Stomach smooth muscle (tissue), 2 donors: ENCODE results near the gene SCN11A.

Experiments used
- H3K27ac ChIP-seq: one replicate; pipeline ENCODE4 v1.7.0; 2013; ENCODE audit warnings: mild to moderate bottlenecking, low read length, inconsistent platforms
- H3K27me3 ChIP-seq, 2 donors: one replicate each; pipeline ENCODE4 v1.7.0; 2013; ENCODE audit warnings: low read length in 2 of 2; ENCODE audit not compliant: insufficient read depth in 2 of 2, control insufficient read depth in 1 of 2
- H3K36me3 ChIP-seq, 2 donors: one replicate each; pipeline ENCODE4 v1.7.0; 2013; ENCODE audit warnings: low read length in 2 of 2; ENCODE audit not compliant: control insufficient read depth in 2 of 2, insufficient read depth in 2 of 2
- H3K4me1 ChIP-seq: one replicate; pipeline ENCODE4 v1.7.0; 2013; ENCODE audit warnings: low read length; ENCODE audit not compliant: control insufficient read depth, insufficient read depth
- H3K4me3 ChIP-seq, 2 donors: one replicate each; pipeline ENCODE4 v1.7.0; 2013; ENCODE audit warnings: low read length in 2 of 2
- H3K9ac ChIP-seq, 2 donors: one replicate each; pipeline ENCODE4 v1.7.0; 2013; ENCODE audit warnings: low read length in 2 of 2, mild to moderate bottlenecking in 1 of 2
- H3K9me3 ChIP-seq, 2 donors: one replicate each; pipeline ENCODE4 v1.7.0; 2013; ENCODE audit warnings: low read length in 2 of 2; ENCODE audit not compliant: control insufficient read depth in 2 of 2
- donor health status: healthy.
- donor health status: Pancreatic carcinoma.

The SCN11A gene

DNA sequence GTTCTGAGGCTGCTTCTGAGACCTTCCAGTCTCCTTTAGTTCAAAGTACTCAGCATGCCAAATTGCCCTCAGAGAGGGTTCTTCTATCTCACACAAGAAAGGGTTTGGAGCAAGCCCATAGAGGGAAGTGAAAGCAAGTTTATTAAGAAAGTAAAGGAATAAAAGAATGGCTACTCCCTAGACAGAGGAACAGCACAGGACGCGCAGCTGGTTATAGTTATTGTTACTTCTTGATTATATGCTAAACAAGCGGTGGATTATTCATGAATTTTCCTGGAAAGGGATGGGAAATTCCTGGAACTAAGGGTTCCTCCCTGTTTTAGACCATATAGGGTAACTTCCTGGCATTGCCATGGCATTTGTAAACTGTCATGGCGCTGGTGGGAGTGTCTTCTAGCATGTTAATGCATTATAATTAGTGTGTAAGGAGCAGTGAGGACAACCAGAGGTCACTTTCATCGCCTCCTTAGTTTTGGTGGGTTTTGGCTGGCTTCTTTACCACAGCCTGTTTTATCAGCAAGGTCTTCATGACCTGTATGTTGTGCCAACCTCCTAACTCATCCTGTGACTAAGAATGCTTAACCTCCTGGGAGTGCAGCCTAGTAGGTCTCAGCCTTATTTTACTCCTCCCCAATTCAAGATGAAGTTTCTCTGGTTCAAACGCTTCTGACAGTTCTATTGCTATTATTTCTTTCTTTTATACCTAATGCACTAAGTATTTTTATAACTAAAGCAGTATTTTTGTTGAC is 26.3 kb downstream of the SCN11A start:
- H3K36me3 ChIP-seq: no peaks in the 10 kb centered on the region
- no peak overlapping the region for H3K9ac ChIP-seq
- no peaks in the 10 kb centered on the region for H3K27me3 ChIP-seq
- H3K9me3 ChIP-seq: no peaks in the 10 kb centered on the region
- no peak overlapping the region for H3K4me3 ChIP-seq
- H3K27ac ChIP-seq: no peak overlapping the region
- H3K4me1 ChIP-seq: no peaks in the 10 kb centered on the region

DNA sequence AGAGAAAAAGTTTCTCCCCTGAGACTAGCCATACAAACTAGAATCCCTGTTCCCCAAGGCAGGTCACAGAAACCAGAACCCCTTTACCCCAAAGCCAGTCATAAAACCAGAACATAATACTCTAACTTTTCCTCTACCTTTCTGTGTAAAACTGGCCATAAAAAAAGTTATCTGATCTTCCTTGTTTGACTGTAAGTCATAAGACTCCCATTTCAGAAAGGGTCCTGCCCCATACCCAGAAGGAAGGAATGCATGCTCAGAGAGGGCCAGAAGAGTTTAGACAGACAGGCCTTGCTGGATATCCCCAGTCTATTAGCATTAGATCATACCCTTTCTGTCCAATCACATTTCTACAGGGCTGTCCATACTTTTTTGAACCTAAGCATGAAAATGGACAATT is 27.2 kb downstream of the SCN11A start:
- Histone ChIP-seq H3K4me3 (no peak overlapping the region), H3K36me3 (no peaks in the 10 kb centered on the region), H3K4me1 (no peaks in the 10 kb centered on the region), H3K9ac (no peak overlapping the region), H3K9me3 (no peaks in the 10 kb centered on the region), H3K27ac (no peak overlapping the region), H3K27me3 (no peaks in the 10 kb centered on the region)

DNA sequence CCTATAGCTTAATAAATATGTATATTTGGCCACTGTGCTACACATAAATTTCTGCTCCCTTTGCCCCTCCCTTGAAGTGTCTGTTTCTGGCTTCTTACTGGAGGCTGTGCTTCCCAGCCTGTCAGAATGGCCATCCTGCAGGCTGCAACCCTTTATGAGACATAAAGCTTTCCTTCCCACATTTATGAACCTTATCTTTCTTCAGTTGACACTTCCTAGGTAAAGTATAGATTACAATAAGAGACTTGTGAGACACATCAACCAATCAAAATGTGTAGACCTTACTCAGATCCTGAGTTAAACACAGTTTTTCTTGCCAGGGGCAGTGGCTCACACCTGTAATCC is 29.5 kb downstream of the SCN11A start:
- no peak overlapping the region for H3K27ac ChIP-seq
- H3K36me3 ChIP-seq: no peaks in the 10 kb centered on the region
- H3K9ac ChIP-seq: no peak overlapping the region
- H3K27me3 ChIP-seq: no peaks in the 10 kb centered on the region
- H3K4me3 ChIP-seq: no peak overlapping the region
- H3K4me1 ChIP-seq: no peaks in the 10 kb centered on the region
- no peaks in the 10 kb centered on the region for H3K9me3 ChIP-seq

DNA sequence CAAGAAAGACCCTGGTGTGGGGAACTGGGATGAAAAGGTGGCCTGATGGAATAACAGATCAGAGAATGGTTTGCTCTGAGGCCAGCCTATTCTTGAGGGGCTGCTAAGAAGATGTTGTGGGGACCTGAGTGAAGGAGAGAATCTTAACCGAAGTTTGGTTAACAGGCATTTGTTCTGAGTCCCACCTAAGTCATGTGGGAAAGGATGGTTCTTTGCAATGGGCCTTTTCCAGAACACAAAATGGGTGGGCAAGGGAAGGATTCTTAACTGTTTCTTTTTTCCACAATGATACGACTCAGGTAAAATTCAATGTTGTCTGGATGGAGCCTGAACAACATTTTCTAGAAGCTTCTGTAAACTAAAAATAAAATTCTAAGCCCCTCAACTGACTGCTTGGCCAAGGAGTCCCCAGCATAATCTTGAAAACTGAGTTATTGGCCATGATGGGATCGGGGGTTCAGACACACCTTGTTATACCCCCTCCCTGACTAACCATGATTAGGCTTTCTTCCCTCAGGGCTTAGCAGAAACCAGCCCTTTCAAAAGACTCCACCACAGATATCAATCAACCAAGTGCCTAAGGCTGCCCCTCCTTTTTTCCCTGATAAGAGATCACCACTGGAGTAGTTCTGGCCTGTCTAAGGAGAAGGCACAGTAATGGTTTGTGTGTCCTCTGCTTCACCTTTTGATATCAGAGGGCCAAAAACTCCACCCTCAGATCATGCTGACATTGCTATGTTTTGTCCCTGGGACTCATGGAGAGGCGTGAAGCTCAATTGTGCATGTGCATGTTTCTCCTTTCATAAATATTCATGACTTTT is 30.1 kb downstream of the SCN11A start:
- Histone ChIP-seq H3K27me3 (no peaks in the 10 kb centered on the region), H3K9ac (no peak overlapping the region), H3K4me1 (no peaks in the 10 kb centered on the region), H3K4me3 (no peak overlapping the region), H3K36me3 (no peaks in the 10 kb centered on the region), H3K9me3 (no peaks in the 10 kb centered on the region), H3K27ac (no peak overlapping the region)

DNA sequence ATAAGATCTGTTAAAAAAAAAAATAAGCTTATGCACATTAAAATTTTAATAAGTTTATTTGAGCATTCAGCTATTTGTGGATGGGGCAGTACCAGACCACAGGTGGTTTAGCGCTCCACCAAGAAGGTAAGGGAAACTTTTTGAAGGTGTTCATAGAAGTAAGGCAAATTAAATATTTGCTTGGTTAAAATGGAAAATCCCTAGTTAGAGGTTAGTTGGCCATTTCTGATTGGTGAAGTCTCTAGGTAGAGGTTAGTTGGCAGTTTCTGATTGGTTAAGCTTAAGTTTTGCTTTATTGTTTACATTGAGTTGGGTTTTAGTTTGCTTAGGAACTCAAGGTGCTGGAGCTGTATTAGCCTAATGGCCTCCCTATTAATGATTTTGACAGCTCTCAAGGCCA is 30.7 kb downstream of the SCN11A start:
- Histone ChIP-seq H3K9me3 (no peaks in the 10 kb centered on the region), H3K27me3 (no peaks in the 10 kb centered on the region), H3K4me3 (no peak overlapping the region), H3K36me3 (no peaks in the 10 kb centered on the region), H3K9ac (no peak overlapping the region), H3K27ac (no peak overlapping the region), H3K4me1 (no peaks in the 10 kb centered on the region)

DNA sequence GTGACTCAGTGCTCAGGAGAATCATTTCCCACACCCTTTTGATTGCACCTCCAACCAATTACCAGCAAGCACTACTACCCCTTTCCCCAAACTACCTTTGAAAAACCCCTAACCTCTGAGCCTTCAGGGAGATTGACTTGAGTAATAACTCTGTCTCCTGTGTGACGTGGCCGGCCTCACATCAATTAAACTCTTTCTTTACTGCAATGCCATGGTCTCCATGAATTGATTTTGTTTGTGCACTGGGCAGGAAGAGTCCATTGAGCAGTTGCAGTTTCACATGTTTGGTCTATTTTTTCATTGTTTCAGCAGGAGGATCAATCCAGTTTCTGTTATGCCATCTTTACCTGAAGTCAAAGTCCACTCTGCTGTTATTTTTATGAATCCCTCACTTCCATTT is 32.4 kb downstream of the SCN11A start:
- H3K27me3 ChIP-seq: no peaks in the 10 kb centered on the region
- no peaks in the 10 kb centered on the region for H3K36me3 ChIP-seq
- no peaks in the 10 kb centered on the region for H3K4me1 ChIP-seq
- no peak overlapping the region for H3K4me3 ChIP-seq
- H3K9ac ChIP-seq: no peak overlapping the region
- H3K27ac ChIP-seq: no peak overlapping the region
- H3K9me3 ChIP-seq: no peaks in the 10 kb centered on the region

DNA sequence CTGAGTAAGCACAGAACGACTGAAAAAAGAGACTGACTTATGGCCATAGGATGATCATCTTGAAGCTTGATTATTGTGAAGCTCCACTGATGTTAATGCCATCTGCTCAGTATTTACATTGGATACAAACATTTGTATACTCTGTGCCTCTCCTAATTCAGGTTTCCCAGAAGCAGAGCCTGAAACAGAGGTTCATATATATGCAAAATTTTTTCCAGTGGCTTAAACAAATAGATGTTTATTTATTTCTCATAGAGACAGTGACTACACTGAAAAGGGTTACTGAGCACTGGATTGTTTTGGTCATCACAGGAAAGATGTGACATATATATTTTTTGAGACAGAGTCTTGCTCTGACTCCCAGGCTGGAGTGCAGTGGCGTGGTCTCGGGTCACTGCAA is 36.3 kb downstream of the SCN11A start:
- Histone ChIP-seq H3K4me1 (no peaks in the 10 kb centered on the region), H3K9ac (no peak overlapping the region), H3K36me3 (no peaks in the 10 kb centered on the region), H3K9me3 (no peaks in the 10 kb centered on the region), H3K4me3 (no peak overlapping the region), H3K27ac (no peak overlapping the region), H3K27me3 (no peaks in the 10 kb centered on the region)

DNA sequence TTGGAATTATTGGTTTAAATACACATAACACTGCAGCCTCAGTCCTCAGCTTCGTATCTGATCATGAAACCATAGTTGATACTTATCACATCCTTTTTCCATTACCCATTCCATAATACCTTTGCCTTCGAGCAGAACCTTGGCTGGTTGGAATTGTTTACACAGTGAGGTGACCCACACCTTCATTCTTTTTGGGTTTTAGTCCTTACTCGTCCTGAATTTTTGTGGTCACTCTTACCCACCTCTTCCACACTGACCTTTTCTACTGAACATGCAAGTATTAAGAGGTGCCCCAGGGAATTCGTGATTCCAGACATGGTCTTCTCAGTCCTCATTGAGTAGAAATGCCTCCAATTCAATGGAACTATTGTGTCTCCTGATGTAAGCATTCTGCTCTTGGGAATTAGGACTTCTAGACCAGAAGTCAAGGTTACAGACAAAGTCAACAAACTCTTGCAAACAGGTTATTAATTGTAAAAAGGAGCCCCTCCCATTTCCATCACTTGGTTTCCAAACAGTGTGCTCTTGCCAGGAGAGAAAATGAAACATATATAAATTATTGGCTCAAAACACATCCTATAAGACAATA is 37.7 kb downstream of the SCN11A start:
- no peaks in the 10 kb centered on the region for H3K9me3 ChIP-seq
- no peak overlapping the region for H3K9ac ChIP-seq
- H3K4me1 ChIP-seq: no peaks in the 10 kb centered on the region
- H3K27me3 ChIP-seq: no peaks in the 10 kb centered on the region
- H3K36me3 ChIP-seq: no peaks in the 10 kb centered on the region
- H3K27ac ChIP-seq: no peak overlapping the region
- H3K4me3 ChIP-seq: no peak overlapping the region

DNA sequence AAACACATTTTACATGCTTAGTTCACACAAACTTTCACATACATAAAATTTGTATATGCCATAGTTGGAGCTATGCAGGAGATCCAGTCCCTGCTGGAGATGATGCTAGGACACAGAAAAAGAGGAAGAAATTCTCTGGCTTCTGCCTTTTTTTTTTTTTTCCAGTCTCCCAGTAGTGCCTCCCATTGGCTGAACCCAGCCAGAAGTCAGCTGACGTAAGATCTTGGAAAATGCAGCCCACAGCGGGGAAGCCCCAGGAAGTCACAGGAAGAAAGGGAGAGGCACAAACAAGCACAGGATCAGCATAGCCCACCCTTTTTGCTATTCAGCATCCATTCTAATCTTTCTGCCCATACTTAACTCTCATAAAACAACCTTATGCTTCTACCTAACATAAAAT is 38.5 kb downstream of the SCN11A start:
- no peaks in the 10 kb centered on the region for H3K4me1 ChIP-seq
- no peak overlapping the region for H3K9ac ChIP-seq
- no peaks in the 10 kb centered on the region for H3K9me3 ChIP-seq

DNA sequence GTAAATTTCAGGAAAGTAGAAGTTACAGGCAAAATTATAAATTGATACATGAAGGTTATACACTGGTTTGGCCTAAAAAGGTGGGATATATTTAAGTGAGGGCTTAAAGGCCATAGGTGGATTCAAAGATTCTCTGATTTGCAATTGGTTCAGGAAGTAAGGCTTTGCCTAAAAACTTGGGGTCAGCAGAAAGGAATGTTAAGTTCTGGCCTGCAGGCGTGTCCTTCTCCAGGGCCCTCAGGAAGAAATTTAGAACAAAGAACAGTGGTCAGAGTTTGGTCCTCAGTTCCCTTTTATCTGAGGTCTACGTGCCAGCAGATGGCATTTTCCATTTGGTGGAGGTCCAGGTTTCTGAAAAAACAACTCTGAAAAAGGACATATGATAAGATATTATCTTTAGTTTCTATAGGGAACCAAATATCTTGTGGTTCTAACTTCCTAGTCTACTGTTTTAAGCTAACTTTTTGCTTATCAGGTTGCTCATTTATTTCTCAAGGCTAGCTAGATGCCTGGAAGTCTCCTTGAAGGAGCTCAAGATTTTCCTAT is 40.5 kb downstream of the SCN11A start:
- Histone ChIP-seq H3K9ac (no peak overlapping the region), H3K36me3 (no peaks in the 10 kb centered on the region), H3K27me3 (no peaks in the 10 kb centered on the region), H3K27ac (no peak overlapping the region), H3K9me3 (no peaks in the 10 kb centered on the region), H3K4me1 (no peaks in the 10 kb centered on the region), H3K4me3 (no peak overlapping the region)

More for the DNA sequence above, 38.5 kb downstream of the SCN11A start:
- no peak overlapping the region for H3K27ac ChIP-seq
- no peaks in the 10 kb centered on the region for H3K27me3 ChIP-seq
- H3K36me3 ChIP-seq: no peaks in the 10 kb centered on the region
- no peak overlapping the region for H3K4me3 ChIP-seq
